Muscle of arm (tissue), 12 donors: ENCODE measurements around the gene SPINT2. TPM values are rescaled to one million over a fixed set of nuclear protein-coding genes. Genes with fewer than 3 reads are reported as not detected.

Source experiments
- DNase-seq: peaks from one replicate; pipeline ENCODE4 v3.0.0-alpha.2; 2013
- polyA plus RNA-seq, 12 donors: library from polyadenylated mRNA; unstranded; fragments of 120-200 nt; gene quantifications; one replicate each; pipeline ENCODE4 v1.2.1, GENCODE V29; 2013; ENCODE audit not compliant: insufficient read length in 12 of 12

Gene SPINT2
- polyA plus RNA-seq, 12 donors, result 2.7 to 80.3 (median 4.9) TPM; not detected in 1

DNA sequence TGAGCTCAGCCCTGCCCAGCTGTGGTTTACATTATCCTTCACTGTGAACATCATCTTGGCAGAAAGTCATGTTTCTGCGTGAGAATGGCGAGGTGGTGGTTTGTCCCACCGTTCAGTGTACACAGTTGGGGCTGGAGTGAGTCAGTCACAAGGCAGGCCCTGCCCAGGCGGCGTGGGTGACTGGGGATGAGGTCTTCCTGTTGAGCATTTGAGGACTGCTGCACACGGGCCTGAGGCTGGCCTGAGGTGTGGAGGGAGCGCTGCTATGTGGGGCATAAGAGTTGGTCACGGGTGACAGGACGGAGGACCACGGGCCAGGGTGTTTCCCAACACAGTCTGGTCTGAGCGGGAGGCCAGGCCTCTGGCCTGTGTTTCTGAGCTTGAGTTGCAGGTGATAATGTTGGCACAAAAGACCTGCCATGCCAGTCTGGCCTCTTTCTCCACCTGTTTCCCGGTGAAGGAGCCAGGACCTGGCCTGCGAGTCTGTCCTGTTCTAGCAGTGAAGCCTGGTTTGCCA is 26.3 kb downstream of the SPINT2 start:
- DNase-seq, result no peak

DNA sequence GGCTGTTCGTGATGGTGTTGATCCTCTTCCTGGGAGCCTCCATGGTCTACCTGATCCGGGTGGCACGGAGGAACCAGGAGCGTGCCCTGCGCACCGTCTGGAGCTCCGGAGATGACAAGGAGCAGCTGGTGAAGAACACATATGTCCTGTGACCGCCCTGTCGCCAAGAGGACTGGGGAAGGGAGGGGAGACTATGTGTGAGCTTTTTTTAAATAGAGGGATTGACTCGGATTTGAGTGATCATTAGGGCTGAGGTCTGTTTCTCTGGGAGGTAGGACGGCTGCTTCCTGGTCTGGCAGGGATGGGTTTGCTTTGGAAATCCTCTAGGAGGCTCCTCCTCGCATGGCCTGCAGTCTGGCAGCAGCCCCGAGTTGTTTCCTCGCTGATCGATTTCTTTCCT is 27.5 kb downstream of the SPINT2 start:
- DNase-seq, result no peak

DNA sequence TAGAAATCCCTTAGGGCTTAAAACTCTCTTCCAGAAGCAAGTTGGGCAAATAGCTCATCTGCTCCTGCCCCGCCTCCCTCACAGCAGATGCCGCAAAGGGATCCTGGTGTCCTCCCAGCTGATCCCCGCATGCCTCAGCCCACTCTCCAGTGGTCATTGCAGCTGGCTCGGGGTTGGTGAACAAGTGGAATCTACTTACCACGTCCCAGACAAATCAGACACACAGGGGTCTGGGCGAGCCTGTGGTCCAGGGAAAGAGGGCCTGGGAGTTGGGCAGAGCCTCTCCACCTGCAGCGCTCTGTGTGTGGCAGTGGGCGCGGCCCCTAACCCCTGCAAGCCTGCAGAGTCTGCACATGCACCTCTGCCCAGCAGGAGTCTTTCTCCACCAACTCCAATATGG is 28.9 kb downstream of the SPINT2 start:
- no peak for DNase-seq

DNA sequence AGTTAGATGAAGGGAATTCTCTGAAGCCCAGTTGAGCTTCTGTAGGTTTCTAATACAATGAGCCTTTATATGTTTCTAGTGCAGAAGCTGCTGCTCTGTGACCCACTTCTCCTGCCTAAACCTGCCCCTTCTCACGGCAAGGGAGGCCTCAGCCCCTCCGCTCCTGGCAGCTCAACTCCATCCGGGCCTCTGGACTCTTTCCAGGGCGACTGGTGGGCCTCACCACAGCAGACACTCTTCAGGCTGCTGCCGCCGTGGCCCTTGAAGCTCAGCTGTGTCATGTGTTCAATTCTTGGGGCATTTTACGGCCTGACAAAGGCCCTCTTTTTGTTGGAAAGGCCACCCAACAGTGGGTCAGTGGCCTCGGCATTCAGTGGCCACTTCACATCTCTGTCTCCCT is 29.7 kb downstream of the SPINT2 start:
- no peak for DNase-seq

DNA sequence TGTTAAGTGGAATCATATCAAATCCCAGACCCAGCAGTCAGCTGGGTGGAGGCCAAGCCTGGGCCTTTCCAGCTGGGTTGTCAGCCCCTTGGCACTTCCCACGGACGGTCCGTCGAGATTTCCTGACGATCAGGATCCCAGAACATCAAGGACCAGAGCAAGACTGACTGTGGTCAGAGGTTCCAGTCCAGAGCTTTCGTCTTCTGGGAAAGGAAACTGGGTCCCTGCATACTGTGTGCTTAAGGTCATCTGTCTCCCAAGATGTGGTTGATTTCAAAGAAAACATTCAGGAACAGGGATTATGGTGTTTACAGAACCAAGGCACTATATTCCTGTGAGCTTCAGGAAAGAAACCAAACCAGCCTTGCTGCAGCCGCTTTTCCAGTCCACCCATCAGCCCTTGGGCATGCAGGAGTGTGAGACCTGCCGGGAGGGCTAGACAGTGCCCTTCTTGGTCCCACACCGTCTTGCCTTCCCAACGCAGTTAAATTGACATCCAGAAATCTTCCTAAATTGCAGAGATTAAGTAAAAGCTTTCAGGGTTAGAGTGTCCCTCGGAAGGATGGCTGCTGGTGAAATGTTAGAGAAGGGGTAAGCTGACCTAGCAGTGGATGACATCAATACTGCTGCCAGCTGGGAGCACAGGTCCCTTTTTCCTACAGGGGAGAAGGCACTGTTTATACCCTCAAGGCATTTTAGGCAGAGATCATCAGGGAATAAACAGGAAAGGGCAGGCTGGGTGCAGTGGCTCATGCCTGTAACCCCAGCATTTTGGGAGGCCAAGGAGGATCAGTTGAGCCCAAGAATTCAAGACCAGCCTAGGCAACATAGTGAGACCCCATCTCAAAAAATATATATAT is 34.7 kb downstream of the SPINT2 start:
- DNase-seq, result no peak

DNA sequence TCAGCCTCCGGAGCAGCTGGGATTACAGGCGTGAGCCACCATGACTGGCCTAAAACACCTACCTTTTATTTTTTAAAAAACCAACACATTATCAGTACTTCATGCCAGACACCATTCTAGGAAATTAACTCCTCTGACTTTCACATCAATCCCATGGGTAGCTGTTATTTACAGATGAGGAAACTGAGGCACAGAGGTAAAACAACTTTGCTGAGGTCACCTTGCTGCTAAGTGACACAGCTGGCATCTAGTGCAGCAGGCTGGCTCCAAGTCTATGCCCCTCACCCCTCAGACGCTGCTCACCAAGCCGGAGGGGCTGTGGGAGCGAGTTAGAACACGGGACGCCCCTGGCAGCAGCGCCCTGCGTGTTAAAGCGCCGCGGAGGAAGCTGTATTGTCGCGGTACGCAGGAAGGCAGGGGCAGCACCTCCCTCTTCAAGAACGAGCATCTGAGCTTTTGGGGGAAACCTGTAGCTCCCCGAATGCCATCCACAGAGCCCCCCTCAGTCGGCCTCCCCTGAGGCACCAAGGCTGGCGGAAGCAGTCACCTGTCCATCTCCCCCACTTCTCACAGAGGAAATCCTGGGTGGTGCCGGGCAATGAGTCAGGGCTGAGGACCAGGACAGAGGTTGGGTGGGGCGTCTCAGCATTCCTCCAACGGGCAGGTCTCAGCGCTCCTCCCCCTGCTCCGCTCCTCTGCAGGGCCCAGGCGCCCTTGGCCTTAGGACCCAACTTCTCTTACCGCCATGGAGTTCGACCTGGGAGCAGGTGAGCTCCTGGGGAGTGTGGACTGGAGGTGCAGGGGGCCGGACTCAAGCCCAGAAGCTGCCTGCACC is 39.4 kb downstream of the SPINT2 start, which contains the start of gene C19orf33:
Gene C19orf33, plus strand, starts transcription at position 735 of the 835 bp plus-strand sequence. Its CDS starts 11 bp downstream, at position 746.
- no peak for DNase-seq

DNA sequence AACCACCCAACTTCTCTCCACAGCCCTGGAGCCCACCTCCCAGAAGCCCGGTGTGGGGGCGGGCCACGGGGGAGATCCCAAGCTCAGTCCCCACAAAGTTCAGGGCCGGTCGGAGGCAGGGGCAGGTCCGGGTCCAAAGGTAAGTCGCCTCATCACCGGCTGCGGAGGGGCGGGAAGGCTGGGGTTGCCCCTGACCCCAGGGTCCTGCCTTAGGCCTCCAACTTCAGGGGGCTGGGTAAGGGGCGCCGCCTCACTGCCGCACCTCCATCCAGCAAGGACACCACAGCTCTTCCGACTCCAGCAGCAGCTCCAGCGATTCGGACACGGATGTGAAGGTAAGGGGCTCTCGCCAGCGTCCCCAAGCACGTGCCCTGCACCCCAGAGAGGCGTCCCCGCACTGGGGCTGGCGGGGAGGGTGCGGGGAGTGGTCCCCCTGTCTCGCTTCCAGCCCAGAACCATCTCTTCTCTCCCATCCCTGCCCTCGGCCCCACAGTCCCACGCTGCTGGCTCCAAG is 40.0 kb downstream of the SPINT2 start:
- DNase-seq, result no peak

DNA sequence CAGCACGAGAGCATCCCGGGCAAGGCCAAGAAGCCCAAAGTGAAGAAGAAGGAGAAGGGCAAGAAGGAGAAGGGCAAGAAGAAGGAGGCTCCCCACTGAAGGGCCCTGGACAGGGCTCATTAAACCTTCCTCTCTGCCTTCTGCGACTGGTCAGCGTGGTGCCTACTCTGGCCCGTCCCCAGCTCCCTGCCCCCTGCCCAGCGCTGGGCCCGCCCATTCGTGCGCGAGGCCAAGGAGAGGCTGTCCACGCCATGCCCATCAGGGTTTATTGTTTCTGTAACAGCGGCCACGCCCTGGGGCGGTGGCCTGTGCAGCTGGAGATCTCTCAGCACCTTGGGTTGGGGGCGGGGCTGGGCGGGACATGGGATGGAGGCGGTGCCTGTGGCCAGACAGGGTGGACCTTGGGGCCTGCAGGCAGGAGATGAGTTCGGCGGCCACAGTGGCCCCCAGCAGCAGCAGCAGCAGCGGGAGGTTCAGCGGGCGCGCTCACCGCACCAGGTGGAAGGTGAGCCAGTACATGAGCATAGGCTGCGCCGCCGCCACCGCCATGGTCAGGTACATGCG is 40.6 kb downstream of the SPINT2 start:
- no peak for DNase-seq

DNA sequence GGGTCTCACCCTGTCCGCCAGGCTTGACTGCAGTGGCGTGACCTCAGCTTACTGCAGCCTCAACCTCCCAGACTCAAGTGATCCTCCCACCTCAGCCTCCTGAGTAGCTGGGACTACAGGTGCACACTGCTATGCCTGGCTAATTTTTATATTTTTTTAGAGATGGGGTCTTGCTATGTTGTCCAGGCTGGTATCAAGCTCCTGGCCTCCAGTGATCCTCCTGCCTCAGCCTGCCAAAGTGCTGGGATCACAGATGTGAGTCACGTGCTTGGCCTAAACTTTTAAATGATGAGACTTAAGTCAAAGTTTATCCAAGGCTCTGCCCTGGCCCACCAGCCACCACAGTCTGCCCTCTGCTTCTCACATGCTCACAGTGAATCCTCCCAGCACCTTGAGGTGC is 41.9 kb downstream of the SPINT2 start:
- no peak for DNase-seq

DNA sequence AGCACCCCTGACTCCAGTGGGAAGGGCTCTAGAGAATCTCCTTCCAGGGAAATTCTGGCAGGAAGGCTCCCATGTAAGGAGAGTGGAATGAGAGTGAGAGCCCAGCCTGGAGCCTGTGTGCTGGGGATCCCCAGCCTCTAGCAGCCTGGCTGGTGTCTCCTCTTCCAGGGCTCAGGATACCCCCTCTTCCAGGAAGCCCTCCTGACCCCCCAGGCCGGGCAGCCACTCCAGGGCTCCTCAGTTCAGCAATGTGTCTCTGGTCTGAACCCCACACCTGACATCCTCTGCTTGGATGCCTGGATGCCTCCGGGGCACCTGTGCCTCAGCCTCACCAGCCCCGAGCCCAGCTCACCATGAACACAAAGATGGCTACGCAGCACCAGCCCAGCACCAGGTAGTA is 42.7 kb downstream of the SPINT2 start:
- DNase-seq, result no peak

DNA sequence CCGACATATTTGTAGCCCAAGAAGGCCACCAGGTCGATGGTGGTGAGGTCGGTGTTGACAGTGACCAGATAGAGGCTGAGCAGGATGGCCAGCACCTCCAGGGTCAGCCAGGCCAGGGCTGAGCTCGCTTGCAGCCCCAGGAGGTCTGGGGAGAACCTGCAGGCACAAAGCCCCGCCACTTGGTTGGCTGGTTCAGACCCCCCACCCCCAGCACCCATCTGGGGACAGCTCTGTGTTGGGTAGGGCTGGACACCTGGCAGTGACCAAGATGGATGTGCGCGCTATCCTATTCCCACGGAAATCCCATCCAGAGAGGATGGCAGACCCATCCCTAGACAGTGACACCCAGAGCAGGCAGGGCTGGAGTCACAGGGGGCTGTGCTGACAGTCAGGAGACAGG is 43.2 kb downstream of the SPINT2 start:
- no peak for DNase-seq

DNA sequence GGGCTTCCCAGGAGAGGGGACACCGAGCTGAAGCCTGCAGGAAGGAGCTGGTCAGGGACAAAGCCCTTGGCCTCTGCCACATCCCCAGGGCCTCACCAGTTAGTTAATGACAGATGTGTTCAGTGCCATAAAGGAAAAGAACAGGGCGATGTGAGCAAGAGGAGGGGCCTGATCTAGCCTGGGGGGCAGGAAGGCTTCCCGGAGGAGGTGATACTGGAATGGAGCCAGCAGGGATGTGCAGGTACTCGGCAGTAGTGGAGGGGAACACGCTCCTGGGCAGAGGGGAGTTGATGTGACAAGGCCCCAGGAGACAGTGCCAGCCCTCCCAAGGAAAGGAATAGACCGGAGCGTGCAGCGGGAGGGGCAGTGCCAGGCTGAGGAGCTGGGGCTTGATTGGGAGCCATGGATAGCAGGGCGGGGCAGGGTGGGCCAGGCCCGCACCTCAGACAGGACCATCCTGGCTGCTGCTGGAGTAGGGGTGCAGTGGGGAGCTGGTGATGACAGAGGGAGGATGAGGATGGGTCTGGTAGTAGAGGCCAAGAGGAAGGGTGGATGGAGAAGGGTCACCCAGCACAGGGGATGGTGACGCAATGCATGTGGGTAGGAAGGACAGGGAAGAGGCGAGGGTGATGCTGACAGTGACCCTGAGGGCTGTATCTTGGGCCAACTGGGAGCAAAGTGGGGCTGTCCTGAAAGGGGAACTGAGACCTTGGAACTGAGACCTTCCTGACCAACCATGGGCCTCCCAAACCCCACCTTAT is 43.8 kb downstream of the SPINT2 start:
- DNase-seq, result no peak

DNA sequence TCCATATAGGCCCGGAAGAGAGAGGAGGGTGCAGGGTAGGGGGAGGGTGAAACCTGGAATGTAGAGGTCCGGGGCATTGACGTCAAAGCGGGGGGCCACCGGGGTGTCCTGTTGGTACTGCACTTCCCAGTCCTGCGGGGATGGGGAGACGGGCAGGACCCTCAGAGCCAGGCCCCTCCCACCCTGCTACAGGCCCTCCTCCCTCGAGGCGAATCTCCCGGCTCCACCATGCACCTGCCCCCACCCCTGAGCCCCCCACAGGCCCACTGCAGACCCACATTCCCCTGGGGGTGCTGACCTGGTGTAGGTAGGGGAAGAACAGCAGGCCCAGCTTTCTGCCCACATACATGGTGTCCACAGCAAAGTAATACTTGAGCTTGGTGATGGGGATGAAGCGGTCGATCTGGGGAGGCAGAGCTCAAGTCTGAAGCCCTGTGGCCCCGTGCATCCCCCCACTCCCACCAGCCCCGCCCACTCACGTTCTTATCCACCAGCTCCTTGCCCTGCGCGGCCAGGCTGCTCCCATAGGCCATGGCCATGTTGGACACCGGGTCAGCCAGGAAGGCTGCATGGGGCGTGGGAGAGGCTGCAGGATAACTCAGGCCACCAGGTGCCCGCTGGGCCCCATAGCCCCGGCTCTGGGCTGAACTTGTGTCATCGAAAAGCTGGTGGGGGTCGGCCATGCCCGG is 44.7 kb downstream of the SPINT2 start:
- no peak for DNase-seq

DNA sequence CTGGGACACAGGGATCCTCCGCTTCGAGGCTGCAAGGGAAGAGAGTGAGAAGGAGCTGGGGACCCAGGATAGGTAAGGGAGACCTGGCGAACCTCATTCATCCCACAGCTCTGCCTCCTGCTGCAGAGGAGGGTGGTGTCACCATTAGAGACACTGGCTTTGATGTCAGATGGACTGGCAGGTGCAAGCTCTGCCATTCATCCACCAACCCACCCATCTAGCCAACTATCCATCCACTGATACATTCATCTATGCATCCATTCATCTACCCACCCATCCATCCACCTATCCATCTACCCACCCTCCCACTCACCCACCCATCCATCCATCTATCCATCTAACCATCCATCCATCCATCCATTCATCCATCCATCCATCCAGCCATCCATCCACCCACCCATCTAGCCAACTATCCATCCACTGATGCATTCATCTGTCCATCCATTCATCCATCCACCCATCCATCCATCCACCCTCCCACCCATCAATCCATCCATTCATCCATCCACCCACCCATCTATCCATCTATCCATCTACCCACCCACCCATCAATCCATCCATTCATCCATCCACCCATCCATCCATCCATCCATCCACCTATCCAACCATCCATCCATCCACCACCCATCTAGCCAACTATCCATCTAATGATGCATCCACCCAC is 45.4 kb downstream of the SPINT2 start:
- no peak for DNase-seq

DNA sequence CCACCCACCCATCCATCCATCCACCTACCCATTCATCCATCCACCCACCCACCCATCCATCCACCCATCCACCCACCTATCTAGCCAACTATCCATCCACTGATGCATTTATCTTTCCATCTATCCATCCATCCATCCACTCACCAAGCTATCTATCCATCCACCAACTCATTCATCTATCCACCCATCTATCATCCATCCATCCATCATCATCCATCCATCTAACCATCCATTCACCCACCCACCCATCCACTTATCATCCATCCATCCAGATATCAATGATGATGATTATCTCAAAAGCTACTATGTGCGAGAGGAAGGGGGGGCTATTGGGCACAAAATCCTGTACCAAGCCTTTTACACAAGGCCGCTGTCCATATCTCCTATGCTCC is 45.9 kb downstream of the SPINT2 start:
- DNase-seq, result no peak

DNA sequence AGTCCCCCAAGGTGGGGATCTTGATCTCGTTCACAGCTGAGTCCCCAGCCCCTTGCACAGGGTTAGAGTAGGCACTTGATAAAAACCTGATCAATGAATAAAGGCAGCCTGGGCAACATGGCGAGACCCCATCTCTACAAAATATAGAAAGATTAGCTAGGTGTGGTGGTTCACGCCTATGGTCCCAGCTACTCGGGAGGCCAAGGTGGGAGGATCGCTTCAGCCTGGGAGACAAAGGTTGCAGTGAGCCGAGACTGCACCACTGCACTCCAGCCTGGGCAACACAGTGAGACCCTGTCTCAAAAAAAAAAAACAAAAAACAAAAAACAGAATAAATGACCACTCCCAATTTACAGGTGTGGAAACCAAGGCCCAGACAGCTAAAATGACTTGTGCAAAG is 46.6 kb downstream of the SPINT2 start:
- DNase-seq, result no peak

DNA sequence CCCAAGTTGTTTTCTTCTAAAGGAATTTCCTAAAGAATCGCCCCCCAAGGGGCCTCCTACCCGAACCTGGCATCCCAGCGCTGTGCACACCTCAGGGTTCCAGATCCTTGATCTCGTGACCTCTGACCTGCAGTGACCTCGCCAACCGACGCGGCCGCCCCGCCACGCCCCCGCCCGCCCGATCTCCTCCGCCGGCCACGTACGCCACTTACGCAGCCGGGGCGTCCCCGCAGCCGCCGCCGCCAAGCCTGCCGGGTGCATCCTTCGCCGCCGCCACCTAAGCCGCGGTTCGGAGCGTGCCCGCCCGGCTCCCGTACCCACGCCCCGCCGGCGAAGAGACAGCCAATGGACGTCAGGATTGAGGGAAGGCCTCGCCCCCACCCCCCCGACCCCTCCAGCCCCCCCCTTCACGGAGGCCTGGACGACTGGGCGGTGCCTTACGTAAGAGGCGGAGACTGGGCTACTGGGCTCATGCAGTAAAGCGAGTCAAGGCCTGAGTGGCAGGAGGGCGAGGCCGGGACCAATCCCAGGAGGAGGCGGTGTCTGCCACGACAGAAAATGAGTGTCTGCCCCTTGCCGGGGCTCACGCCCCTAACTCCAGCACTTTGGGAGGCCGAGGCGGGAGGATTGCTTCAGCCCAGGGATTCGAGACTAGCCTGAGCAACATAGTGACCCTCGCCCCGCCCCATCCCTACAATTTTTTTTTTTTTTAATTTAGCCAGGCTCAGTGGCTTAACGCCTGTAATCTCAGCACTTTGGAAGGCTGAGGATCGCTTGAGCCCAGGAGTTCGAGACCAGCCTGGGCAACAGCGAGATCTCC is 51.5 kb downstream of the SPINT2 start, which contains the start of gene YIF1B:
Gene YIF1B, minus strand, starts transcription at position 291 of the 820 bp plus-strand sequence. Its CDS starts 30 bp downstream, at position 261.
- DNase-seq, result peak; percentile 96

DNA sequence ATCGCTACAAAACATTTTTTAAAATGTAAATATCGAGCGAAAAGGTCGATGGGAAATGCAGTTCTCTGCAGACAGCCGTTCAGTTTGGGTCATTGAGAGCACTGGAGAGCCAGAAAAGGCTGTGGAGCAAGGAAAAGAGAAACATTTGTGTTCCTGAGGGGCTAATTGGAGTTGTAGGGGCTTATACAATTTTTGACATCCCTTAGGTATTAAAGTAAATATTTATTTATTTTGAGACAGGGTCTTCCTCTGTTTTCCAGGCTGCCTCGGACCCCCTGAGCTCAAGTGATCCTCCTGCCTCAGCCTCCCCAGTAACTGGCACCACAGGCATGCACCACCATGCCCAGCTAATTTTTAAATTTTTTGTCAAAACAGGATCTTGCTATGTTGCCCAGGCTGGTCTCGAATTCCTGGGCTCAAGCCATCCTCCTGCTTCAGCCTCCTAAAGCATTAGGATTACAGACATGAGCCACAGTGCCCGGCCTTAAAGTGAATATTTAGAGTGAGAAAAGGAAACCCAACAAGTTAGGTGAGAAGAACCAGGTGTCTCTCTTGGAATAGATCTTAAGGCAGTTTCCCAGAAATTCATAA is 52.2 kb downstream of the SPINT2 start:
- DNase-seq, result no peak
